Measurements from ENCODE around the gene GRIK3.
A peak's percentile ranks its signal among the peaks of the same experiment; 100 is the strongest.

The GRIK3 gene

DNA sequence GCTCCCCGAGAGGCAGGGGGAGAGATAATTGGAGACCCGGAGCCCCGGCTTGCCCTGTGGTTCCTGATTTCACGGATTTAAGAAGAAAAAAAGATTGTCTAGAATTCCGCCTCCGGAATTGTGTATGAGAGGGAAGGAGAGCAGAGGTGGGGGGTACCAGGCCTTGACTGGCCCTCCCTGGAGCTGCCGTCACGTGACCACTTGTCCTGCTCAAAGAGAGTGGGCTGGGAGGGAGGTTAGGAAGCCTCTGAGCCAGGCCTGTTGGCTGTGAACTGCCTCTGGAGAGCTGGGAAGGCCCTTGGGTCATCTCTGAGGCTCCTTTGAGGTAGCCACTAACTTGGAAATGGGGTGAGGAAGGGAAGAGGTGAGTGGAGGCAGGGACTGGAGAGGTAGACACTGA is 106.5 kb downstream of the GRIK3 start (continued):
- TF ChIP-seq, protein P1, sequence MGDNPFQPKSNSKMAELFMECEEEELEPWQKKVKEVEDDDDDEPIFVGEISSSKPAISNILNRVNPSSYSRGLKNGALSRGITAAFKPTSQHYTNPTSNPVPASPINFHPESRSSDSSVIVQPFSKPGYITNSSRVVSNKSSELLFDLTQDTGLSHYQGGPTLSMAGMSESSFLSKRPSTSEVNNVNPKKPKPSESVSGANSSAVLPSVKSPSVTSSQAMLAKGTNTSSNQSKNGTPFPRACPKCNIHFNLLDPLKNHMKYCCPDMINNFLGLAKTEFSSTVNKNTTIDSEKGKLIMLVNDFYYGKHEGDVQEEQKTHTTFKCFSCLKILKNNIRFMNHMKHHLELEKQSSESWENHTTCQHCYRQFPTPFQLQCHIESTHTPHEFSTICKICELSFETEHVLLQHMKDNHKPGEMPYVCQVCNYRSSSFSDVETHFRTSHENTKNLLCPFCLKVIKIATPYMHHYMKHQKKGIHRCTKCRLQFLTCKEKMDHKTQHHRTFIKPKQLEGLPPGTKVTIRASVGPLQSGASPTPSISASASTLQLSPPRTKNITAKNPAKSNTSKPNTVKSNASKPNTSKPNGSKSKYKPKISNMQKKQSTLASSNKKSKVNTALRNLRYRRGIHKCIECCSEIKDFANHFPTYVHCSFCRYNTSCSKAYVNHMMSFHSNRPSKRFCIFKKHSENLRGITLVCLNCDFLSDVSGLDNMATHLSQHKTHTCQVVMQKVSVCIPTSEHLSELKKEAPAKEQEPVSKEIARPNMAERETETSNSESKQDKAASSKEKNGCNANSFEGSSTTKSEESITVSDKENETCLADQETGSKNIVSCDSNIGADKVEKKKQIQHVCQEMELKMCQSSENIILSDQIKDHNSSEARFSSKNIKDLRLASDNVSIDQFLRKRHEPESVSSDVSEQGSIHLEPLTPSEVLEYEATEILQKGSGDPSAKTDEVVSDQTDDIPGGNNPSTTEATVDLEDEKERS (tag by site-specific recombination; IDR thresholded peaks at IDR 0.05) = no peak
- no peak for TF ChIP-seq ZNF2 (tag by site-specific recombination; IDR thresholded peaks at IDR 0.05)
- TF ChIP-seq ZFP3 (tag by site-specific recombination; IDR thresholded peaks at IDR 0.05; ENCODE audit: low read depth) = no peak

DNA sequence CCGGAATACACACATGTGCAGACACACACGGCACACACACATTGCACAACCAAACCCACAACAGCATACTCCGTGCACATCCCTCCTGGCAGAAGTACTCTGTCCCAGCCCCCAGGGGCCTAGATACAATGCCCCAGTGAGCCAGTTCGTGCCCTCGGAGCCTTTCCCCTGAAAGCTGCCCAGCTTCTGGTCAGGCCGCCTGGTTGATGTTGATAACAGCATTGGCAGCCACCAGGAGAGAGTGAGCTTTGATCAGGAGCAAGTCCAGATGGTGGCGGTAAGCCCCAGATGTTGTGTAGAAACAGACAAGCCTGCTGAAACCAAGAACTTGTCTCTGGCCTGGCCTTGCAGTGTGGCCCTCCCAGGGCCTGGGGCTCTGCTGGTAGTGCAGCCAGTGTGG is 109.1 kb downstream of the GRIK3 start:
- Histone ChIP-seq H3K36me3 (ENCODE audit: control insufficient read depth in 2 of 2, insufficient read depth in 1 of 2, low read length in 2 of 2) (no peaks in the 10 kb centered on the region), H3K4me1 (ENCODE audit: control insufficient read depth, insufficient read depth, low read length) (no peaks in the 10 kb centered on the region), H3K27ac (ENCODE audit: extremely low read depth, low read depth, low read length) (no peak overlapping the region), H3K9me3 (ENCODE audit: control insufficient read depth, insufficient read depth, low read depth, low read length) (no peaks in the 10 kb centered on the region), H3K4me3 (ENCODE audit: low read depth, low read length) (no peak overlapping the region)
- ChIA-PET POLR2A (no interaction called here), CTCF (no interaction called here)
- no peak for TF ChIP-seq ZNF239 (tag by site-specific recombination; IDR thresholded peaks at IDR 0.05)
- TF ChIP-seq ZNF621 (tag by site-specific recombination; IDR thresholded peaks at IDR 0.05) = no peak
- no peak for TF ChIP-seq ZNF544 (tag by site-specific recombination; IDR thresholded peaks at IDR 0.05)
- no peak for TF ChIP-seq MZF1 (tag by site-specific recombination; IDR thresholded peaks at IDR 0.05; ENCODE audit: borderline replicate concordance)
- no peak for TF ChIP-seq ZXDB (tag by site-specific recombination; IDR thresholded peaks at IDR 0.05)
- TF ChIP-seq PRDM1 (tag by site-specific recombination; IDR thresholded peaks at IDR 0.05) = no peak
- no peak for TF ChIP-seq ZNF202 (tag by site-specific recombination; IDR thresholded peaks at IDR 0.05; ENCODE audit: borderline replicate concordance)
- TF ChIP-seq EGR2 (tag by site-specific recombination; IDR thresholded peaks at IDR 0.05; ENCODE audit: low read depth) = no peak
- TF ChIP-seq, protein P2, sequence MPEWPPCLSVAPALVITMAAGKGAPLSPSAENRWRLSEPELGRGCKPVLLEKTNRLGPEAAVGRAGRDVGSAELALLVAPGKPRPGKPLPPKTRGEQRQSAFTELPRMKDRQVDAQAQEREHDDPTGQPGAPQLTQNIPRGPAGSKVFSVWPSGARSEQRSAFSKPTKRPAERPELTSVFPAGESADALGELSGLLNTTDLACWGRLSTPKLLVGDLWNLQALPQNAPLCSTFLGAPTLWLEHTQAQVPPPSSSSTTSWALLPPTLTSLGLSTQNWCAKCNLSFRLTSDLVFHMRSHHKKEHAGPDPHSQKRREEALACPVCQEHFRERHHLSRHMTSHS (tag by site-specific recombination; IDR thresholded peaks at IDR 0.05) = no peak

DNA sequence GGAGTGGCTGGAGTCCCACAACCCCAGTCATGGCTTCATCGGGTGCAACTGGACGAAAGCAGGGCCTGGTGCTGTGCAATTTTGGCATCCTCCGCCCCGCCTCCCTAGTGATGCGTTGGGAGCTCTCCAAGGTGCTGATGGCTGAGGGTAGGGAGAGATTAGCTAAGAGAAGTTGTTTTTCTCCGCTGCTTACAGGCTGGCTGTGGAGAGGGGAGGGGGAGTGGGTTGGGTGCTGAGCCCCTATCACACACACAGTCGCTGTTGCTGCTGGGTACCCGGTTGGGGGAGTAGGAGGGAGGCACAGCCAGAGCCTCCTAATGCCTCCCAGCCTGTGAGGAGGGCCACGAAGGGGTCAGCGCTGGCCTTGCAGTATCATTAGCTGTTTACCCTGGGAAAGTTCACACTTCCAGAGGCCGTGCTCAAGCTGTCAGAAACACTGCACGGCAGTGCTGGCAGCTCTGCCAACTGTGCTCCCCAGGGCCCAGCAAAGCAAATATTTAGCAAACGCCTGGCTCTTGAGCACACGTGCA is 110.0 kb downstream of the GRIK3 start:
- no peak overlapping the region for H3K4me3 ChIP-seq (ENCODE audit: low read depth, low read length)
- ChIA-PET POLR2A (no interaction called here), CTCF (no interaction called here)
- H3K36me3 ChIP-seq (ENCODE audit: control insufficient read depth in 2 of 2, insufficient read depth in 1 of 2, low read length in 2 of 2) = no peaks in the 10 kb centered on the region
- no peaks in the 10 kb centered on the region for H3K9me3 ChIP-seq (ENCODE audit: control insufficient read depth, insufficient read depth, low read depth, low read length)
- TF ChIP-seq IKZF3 (tag by site-specific recombination; IDR thresholded peaks at IDR 0.05) (no peak), ZNF670 (tag by site-specific recombination; IDR thresholded peaks at IDR 0.05; ENCODE audit: low read depth) (no peak)
- TF ChIP-seq, protein P3, sequence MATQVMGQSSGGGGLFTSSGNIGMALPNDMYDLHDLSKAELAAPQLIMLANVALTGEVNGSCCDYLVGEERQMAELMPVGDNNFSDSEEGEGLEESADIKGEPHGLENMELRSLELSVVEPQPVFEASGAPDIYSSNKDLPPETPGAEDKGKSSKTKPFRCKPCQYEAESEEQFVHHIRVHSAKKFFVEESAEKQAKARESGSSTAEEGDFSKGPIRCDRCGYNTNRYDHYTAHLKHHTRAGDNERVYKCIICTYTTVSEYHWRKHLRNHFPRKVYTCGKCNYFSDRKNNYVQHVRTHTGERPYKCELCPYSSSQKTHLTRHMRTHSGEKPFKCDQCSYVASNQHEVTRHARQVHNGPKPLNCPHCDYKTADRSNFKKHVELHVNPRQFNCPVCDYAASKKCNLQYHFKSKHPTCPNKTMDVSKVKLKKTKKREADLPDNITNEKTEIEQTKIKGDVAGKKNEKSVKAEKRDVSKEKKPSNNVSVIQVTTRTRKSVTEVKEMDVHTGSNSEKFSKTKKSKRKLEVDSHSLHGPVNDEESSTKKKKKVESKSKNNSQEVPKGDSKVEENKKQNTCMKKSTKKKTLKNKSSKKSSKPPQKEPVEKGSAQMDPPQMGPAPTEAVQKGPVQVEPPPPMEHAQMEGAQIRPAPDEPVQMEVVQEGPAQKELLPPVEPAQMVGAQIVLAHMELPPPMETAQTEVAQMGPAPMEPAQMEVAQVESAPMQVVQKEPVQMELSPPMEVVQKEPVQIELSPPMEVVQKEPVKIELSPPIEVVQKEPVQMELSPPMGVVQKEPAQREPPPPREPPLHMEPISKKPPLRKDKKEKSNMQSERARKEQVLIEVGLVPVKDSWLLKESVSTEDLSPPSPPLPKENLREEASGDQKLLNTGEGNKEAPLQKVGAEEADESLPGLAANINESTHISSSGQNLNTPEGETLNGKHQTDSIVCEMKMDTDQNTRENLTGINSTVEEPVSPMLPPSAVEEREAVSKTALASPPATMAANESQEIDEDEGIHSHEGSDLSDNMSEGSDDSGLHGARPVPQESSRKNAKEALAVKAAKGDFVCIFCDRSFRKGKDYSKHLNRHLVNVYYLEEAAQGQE (tag by site-specific recombination; IDR thresholded peaks at IDR 0.05) = peak; percentile 94
- TF ChIP-seq, protein P4, sequence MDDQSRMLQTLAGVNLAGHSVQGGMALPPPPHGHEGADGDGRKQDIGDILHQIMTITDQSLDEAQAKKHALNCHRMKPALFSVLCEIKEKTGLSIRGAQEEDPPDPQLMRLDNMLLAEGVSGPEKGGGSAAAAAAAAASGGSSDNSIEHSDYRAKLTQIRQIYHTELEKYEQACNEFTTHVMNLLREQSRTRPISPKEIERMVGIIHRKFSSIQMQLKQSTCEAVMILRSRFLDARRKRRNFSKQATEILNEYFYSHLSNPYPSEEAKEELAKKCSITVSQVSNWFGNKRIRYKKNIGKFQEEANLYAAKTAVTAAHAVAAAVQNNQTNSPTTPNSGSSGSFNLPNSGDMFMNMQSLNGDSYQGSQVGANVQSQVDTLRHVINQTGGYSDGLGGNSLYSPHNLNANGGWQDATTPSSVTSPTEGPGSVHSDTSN (CRISPR knock-in tag; IDR thresholded peaks at IDR 0.05) = 0 out of 2 replicates have a peak, but pooled peaks have one; percentile 48
- no peak overlapping the region for H3K27ac ChIP-seq (ENCODE audit: extremely low read depth, low read depth, low read length)
- H3K4me1 ChIP-seq (ENCODE audit: control insufficient read depth, insufficient read depth, low read length) = no peaks in the 10 kb centered on the region
